Measurements from ENCODE around the gene HOXC5.

Gene HOXC5

DNA sequence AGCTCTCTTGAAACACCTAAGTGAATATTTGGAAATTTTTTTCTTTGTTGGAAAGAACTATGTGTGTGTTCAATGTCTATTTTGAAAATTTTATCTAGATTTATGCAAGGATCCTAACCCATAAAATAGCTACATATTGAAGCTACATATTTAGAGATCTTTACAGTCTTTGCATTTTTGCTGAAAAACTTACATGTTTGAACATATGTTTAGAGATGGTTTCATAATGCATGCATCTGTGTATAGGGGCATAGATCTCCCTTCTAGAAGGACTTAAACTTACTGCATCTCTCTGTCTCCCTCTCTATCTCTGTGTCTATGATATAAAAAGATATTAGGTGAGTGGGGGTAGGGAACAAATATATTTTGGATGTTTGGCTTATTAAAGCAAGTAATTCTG is 12.6 kb downstream of the HOXC5 start:
- ATAC-seq (replicated peaks) (no peak), DNase-seq (no peak)
- Mint-ChIP-seq H3K27me3 (peaks cover 94 to 99% of the 10 kb centered on the region in 2 donors), H3K4me3 (no peak overlapping the region), H3K27ac (no peak overlapping the region), H3K4me1 (peaks cover 10 to 21% of the 10 kb centered on the region in 2 donors), H3K9me3 (no peaks in the 10 kb centered on the region), H3K36me3 (no peaks in the 10 kb centered on the region)

DNA sequence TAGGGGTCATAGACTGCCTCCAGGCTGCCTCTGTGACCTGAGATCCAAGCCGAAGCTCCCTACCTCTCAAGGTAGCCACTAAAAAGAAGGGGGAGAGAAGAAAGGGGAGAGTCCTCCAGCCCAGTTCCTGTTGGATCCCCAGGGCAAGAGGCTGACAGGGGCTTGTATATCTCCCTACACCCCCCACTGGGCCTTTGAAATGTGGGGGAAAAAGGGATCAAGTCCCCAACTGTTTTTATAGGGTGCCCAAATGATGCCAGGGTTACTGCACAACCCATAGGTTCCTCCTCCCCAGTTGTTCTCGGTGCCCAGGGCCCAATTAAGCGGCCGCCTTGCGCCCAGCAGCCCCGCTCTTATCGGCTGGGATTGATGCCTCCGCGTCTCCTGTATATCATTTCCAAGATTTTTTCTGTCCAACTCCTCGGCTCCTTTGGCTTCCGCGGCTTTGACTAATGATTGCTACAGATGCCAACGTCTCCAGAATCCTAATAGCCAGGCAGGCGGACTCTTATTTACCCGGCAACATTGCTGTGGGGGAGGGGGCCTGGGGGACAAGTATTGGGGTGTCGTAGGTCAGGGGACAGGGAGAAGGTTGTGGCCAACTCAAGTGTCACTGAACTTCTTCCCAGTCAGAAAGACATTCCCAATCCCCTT is 13.1 kb downstream of the HOXC5 start:
- Mint-ChIP-seq H3K27me3 (peaks cover 96 to 99% of the 10 kb centered on the region in 2 donors), H3K27ac (no peak overlapping the region), H3K4me3 (no peak overlapping the region), H3K36me3 (no peaks in the 10 kb centered on the region), H3K4me1 (peaks cover 14 to 27% of the 10 kb centered on the region in 2 donors), H3K9me3 (no peaks in the 10 kb centered on the region)
- DNase-seq (no peak), ATAC-seq (replicated peaks) (no peak)

DNA sequence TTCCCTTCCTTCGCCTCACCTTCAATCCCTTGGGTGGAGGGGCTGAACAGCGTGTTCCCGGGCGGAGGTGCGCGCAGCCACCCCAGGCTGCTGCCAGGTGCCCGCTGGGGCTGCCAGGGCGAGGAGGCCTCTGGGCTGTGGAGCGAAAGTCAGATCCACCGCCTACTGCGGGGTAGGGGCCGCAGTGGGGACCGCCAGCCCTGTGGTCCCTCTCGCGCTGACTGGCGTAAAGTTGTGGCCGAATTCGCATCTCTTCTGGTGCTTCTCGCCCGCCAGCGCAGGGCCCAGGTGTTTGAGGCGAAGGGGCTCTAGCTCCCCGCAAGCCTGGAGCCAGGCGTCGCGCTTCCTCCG is 13.9 kb downstream of the HOXC5 start:
- Mint-ChIP-seq H3K9me3 (no peaks in the 10 kb centered on the region), H3K4me1 (peaks cover 19 to 35% of the 10 kb centered on the region in 2 donors), H3K4me3 (peak overlapping the region; percentile 66 to 71), H3K27me3 (peaks cover 97 to 100% of the 10 kb centered on the region in 2 donors), H3K36me3 (no peaks in the 10 kb centered on the region), H3K27ac (peak overlapping the region; percentile 68)
- DNase-seq (no peak), ATAC-seq (replicated peaks) (no peak)

DNA sequence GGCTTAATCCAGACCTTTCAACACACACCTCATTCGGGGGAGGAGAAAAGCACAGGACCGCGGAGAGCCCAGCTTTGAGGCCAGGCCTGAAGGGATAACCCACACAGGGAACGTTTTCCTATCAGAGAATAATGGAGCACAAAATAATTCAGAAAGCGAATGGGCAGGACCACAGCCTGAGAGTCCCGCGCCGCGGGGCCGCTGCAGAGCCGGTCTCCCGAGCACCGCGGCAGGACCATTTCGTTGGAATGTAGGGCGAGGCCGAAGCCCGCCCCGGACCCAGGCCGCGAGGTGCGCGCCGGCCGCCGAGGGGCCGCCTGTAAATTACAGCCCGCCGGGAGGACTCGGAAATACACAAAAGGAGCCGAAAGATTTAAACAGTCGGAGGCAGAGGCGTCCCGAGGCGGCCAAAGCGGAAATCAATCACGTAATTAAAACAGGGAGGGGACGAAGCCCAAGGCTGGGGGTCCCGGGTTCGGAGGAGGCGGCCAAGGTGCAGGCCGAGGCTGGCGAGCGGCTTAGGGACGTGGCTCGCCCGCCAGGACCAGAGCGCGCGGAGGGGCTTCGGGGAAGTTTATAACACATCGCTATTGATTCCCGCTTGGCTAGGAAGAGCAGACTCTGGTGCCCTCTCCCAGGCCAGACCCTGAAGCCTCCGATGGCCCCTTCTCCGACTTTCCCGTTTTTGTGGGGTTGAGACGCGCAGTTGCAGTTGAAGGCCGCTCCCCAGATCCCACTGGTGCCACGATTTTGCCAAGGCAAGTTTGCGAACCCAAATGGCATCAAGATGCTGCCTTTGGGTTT is 14.5 kb downstream of the HOXC5 start:
- H3K4me3 Mint-ChIP-seq: peak overlapping the region; percentile 66 to 71
- H3K9me3 Mint-ChIP-seq: no peaks in the 10 kb centered on the region
- H3K4me1 Mint-ChIP-seq: peaks cover 22 to 41% of the 10 kb centered on the region in 2 donors
- no peak for DNase-seq
- H3K27ac Mint-ChIP-seq: peak overlapping the region; percentile 68
- H3K36me3 Mint-ChIP-seq: no peaks in the 10 kb centered on the region
- ATAC-seq (replicated peaks): no peak
- H3K27me3 Mint-ChIP-seq: peaks cover 95 to 100% of the 10 kb centered on the region in 2 donors

DNA sequence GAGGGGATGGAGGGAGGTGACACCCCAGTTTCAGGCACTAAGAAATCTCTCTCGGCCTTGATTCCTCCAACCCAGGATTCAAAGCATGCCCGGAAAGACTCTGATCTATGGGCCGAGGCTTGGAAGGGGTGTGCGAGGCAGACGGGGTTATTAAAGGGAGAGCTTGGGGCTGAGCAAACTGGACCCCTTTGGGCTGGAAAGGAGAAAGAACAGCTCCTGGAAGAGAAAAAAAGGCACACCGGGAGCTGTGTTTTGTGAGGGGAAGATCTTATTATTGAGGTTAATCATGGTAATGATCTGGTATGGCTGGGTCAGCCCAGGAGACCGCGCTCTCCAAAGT is 15.1 kb downstream of the HOXC5 start:
- Mint-ChIP-seq H3K9me3 (no peaks in the 10 kb centered on the region), H3K27ac (no peak overlapping the region), H3K27me3 (peaks cover 93 to 100% of the 10 kb centered on the region in 2 donors)

DNA sequence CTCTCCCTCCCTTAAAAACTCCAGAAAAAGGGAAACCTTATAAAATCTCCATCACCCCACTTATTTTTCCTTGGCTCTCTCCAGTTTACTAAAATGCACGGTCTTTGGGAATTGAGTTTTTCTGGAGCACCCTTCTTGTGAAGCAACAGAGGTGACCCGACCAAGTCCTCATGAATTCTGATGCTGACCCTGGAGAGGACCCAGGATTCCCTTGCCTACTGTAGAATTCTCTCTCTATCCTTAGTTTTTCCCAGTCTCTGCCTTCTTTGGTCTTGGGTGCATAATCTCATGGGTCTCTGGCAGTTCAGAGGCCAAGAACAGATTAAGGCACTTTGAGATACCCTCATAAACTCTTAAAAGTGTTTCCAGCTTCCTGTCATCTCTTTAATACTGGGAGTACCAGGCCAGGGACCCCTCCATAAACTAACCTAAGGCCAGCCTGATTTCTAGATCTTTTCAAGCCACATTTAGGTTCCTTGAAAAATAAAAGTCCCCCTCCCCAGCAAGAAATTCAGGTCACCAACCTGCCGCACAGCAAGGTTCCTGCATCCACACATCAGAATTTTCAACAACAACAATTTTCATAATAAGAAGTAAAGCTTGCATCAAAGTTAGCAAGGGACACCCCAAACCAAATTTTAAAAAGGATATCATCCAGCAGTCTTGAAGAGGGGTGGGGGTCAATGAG is 15.7 kb downstream of the HOXC5 start:
- Mint-ChIP-seq H3K36me3 (no peaks in the 10 kb centered on the region), H3K27ac (no peak overlapping the region), H3K9me3 (no peaks in the 10 kb centered on the region), H3K27me3 (peaks cover 92 to 100% of the 10 kb centered on the region in 2 donors), H3K4me3 (no peak overlapping the region), H3K4me1 (peaks cover 28 to 53% of the 10 kb centered on the region in 2 donors)
- DNase-seq: no peak
- no peak for ATAC-seq (replicated peaks)

More for the DNA sequence above, 15.1 kb downstream of the HOXC5 start:
- no peak for ATAC-seq (replicated peaks)
- Mint-ChIP-seq H3K36me3 (no peaks in the 10 kb centered on the region), H3K4me3 (peak overlapping the region in 1 of 2 donors; percentile 71), H3K4me1 (peaks cover 26 to 47% of the 10 kb centered on the region in 2 donors)
- DNase-seq: no peak

DNA sequence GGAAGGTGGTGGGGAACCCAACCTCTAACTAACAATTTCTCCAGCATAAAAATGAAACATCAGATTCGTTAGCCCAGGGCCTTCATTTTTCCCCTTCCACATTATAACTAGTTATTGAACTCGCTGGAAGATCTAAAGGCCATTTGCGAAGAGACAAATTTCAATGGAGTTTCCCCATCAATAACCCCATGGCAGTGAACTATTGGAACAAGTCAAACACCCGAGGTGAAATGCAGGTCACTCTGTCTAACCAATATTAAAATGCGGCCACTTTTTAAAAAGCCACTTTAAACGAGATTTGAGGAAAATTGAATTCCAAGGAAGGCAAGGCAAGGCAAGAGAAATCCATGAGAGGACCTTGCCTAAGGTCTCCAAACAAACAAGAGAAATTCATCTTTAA is 16.3 kb downstream of the HOXC5 start:
- no peak overlapping the region for H3K27ac Mint-ChIP-seq
- H3K4me3 Mint-ChIP-seq: no peak overlapping the region
- no peaks in the 10 kb centered on the region for H3K36me3 Mint-ChIP-seq
- peaks cover 28 to 58% of the 10 kb centered on the region in 2 donors for H3K4me1 Mint-ChIP-seq
- peaks cover 86 to 100% of the 10 kb centered on the region in 2 donors for H3K27me3 Mint-ChIP-seq
- DNase-seq: no peak
- no peak for ATAC-seq (replicated peaks)
- H3K9me3 Mint-ChIP-seq: no peaks in the 10 kb centered on the region

DNA sequence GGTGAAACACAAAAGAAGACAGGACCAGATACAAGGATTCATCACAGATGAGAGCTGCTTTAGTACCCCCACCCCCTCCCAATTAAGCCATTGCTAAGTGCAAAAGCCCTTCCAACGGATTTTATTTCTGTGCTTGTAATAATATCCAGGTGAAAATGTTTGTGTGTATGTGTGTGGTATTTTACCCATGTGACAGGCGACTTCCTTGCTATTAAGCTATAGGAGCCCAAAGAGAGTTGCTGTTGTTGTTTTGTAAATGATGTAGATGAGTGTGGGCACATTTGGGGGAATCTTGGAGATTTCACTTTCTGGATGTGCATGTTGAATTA is 17.6 kb downstream of the HOXC5 start:
- Mint-ChIP-seq H3K27me3 (peaks cover 83 to 96% of the 10 kb centered on the region in 2 donors), H3K9me3 (no peaks in the 10 kb centered on the region), H3K27ac (no peak overlapping the region), H3K36me3 (no peaks in the 10 kb centered on the region), H3K4me3 (peak overlapping the region; percentile 2 to 52), H3K4me1 (peaks cover 28 to 67% of the 10 kb centered on the region in 2 donors)
- DNase-seq (no peak), ATAC-seq (replicated peaks) (no peak)

DNA sequence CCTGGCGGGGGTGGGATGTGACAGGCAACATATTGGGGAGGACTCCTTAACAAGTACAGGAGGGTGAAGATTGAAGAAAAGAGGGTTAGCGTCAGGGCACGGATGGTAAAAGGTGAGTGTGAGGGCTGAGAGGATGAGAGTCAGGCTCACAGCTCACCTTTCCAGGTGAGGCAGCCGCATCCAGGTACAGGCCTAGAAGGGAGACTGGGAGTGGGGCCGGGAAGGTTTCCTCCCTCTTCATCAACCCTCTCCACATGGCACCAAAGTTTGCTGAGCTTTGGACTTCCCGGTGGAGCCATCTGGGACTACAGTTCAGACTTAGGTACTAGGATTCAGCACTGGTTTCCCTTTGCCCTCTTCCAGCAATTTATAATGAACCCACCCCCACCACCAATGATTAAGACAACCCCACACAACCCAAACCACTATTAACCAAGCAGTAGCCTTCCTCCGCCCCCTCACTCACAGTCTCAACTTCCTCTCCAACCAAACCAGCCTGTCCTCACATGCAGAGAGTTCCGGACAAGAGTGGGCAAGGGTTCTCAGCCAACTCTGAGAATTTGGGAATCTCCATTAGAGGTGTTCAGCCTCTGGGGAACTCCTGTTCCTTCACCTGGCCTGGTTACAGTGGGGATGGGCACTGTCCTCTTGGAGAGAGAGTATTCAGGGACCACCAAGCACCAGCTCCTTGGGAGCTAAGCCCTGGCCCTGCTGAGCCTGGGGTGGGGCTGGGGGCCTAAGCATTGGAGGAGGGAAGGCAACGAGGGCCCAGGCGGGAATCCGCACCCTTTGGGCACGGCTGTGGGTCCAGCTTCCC is 18.4 kb downstream of the HOXC5 start:
- DNase-seq: no peak
- no peaks in the 10 kb centered on the region for H3K36me3 Mint-ChIP-seq
- H3K4me3 Mint-ChIP-seq: peak overlapping the region in 1 of 2 donors; percentile 12
- H3K27me3 Mint-ChIP-seq: peaks cover 83 to 93% of the 10 kb centered on the region in 2 donors
- H3K27ac Mint-ChIP-seq: no peak overlapping the region
- peaks cover 28 to 67% of the 10 kb centered on the region in 2 donors for H3K4me1 Mint-ChIP-seq
- no peak for ATAC-seq (replicated peaks)
- no peaks in the 10 kb centered on the region for H3K9me3 Mint-ChIP-seq

DNA sequence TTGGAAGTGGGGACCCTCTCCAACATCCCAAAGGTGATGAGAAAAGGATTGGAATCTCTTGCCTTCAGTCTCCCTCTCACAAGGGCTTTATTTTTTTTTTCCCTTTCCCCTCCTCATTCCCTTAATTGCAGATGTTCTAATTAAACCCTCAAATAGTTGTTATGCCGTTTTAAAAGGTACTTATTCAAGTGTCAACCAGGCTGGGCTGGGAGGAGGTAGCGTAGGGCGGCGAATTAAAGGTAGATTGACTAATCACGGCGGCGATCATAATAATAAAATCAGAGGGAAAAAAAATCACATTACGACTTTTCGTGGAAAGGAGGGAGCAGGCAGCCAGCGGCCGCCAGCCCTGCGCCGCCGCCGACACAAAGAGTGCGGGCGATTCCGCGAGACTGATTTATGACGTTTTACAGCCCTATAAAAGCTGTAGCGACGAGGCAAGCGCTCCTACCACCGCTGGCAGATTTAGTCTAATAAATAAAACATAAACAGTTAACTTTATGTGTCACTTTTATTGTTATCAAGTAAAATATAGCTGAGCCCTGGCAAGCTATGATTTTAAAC is 19.1 kb downstream of the HOXC5 start:
- H3K4me1 Mint-ChIP-seq: peaks cover 27 to 61% of the 10 kb centered on the region in 2 donors
- H3K27me3 Mint-ChIP-seq: peaks cover 79 to 92% of the 10 kb centered on the region in 2 donors
- peak overlapping the region; percentile 2 to 26 for H3K4me3 Mint-ChIP-seq
- no peaks in the 10 kb centered on the region for H3K9me3 Mint-ChIP-seq
- ATAC-seq (replicated peaks) (no peak), DNase-seq (no peak)
- peak overlapping the region; percentile 7 for H3K27ac Mint-ChIP-seq
- no peaks in the 10 kb centered on the region for H3K36me3 Mint-ChIP-seq

DNA sequence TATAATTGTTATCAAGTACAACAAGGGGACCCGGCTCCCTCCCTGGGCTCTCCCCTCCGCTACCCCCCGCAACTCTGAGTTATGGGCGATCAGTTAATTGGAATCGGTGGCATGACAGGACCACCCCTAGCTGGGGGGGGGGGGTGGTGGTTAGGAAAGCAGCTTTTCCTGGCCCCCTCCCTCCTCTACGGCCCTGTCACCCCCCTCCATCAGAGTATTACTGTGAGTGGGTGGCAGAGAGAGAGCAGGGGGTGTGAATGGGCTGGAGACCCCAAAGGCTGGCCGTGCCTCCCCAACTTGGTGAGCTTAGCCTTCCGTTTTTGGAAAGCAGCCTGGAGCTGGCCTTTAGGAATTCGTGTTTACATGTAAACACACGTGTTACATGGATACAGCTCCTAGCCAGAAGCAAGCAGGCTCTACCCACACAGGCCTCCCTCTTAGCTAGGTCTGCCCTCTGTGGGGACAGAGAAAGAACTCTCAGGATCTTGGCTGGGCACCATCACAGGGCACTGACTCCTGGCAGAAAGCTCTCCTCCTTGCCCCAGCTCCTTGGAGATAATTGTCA is 19.7 kb downstream of the HOXC5 start:
- Mint-ChIP-seq H3K27ac (peak overlapping the region; percentile 89), H3K36me3 (no peaks in the 10 kb centered on the region), H3K4me1 (peaks cover 26 to 56% of the 10 kb centered on the region in 2 donors), H3K9me3 (no peaks in the 10 kb centered on the region), H3K27me3 (peaks cover 78 to 92% of the 10 kb centered on the region in 2 donors), H3K4me3 (peak overlapping the region; percentile 85 to 86)
- peak in 1 of 2 donors; percentile 16 for ATAC-seq (replicated peaks)
- no peak for DNase-seq

DNA sequence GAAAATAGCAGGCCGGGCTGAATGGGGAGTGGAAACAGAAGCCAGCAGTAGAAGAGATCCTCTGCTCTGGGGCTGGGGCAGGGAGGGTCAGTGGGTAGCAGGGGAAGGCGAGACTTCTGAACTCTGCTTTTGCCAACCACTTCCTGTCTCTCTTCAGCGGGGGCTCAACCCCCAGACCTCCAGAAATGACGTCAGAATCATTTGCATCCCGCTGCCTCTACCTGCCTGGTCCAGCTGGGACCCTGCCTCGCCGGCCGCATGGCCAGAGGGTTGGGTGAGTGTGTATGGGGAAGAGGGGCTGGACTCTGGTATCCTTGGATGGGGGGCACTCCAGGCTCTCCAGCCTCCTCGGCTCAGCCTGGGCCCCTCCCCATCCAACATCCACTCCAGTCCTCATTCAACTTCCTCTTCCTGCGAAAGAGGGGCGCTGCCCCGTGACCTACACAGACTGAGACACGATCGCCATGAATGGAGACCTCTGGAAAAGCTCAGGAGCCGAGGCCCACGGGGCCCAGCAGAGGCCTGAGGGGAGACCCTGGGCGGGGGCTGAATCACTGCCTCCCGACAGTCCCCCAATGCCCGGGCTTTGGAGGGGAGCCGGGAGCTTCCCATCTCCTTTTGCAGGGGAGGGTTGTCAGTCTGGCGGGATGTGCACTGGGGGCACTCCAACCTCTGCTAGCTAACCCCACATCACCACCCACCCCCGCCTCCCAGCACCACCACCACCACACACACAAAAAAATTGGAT is 20.3 kb downstream of the HOXC5 start:
- peak; percentile 77 for ATAC-seq (replicated peaks)
- Mint-ChIP-seq H3K27ac (peak overlapping the region; percentile 89), H3K4me3 (peak overlapping the region; percentile 85 to 86), H3K9me3 (no peaks in the 10 kb centered on the region), H3K27me3 (peaks cover 76 to 92% of the 10 kb centered on the region in 2 donors), H3K4me1 (peaks cover 23 to 52% of the 10 kb centered on the region in 2 donors), H3K36me3 (no peaks in the 10 kb centered on the region)
- DNase-seq: peak; percentile 27
